Endothelial cell of umbilical vein (primary cell): Measurements from ENCODE around the gene SPA17. TPM values are rescaled to one million over a fixed set of nuclear protein-coding genes. Genes with fewer than 3 reads are reported as not detected.

ENCODE experiments used
- BruUV-seq: library from RNA; stranded (reverse); fragments of 400-500 nt; replicated peaks from 2 replicates; lab custom pipeline; 2021; lab: Mats Ljungman, UMichigan
- CTCF ChIA-PET: fragments of 300-600, 350-600 bp; sonication (Branson Sonifier 250); formaldehyde crosslinking; loops from one replicate; lab custom pipeline; 2021; ENCODE audit warnings: antibody characterized with exemption, inconsistent platforms; lab: Charles Lee
- POLR2A ChIA-PET: fragments of 300-600, 350-600 bp; sonication (Branson Sonifier 250); formaldehyde crosslinking; loops from one replicate; lab custom pipeline; 2021; ENCODE audit warnings: antibody characterized with exemption, inconsistent platforms; lab: Charles Lee
- DNase-seq: peaks from one replicate; pipeline ENCODE4 v3.0.0-alpha.2; 2011; ENCODE audit warnings: low read depth, low spot score
- FAIRE-seq: peaks from 2 replicates; lab custom pipeline; 2011; peaks lifted over from hg19 to GRCh38; lab: Jason Lieb, UNC
- H2AFZ ChIP-seq: 2 replicates; pipeline ENCODE4 v1.6.0; 2012; ENCODE audit warnings: low read depth, low read length, control low read depth, inconsistent platforms
- H3K27ac ChIP-seq: 2 replicates; pipeline ENCODE4 v1.5.1; 2011; ENCODE audit warnings: low read depth, mild to moderate bottlenecking, control low read depth, low read length, moderate library complexity; ENCODE audit not compliant: insufficient read depth
- H3K27me3 ChIP-seq, 2 experiments: 2 replicates each; pipeline versions ENCODE4 v1.6.0 to v1.6.1; 2011; ENCODE audit warnings: low read length in 2 of 2, mixed read lengths in 1 of 2; ENCODE audit not compliant: control insufficient read depth in 2 of 2, insufficient read depth in 2 of 2
- H3K36me3 ChIP-seq, 2 experiments: 2 replicates in 1 of 2; 3 replicates in 1 of 2; pipeline ENCODE4 v1.5.1; 2011; ENCODE audit warnings: low read length in 2 of 2, mild to moderate bottlenecking in 1 of 2, moderate library complexity in 1 of 2; ENCODE audit not compliant: control insufficient read depth in 2 of 2, insufficient read depth in 2 of 2; ENCODE audit errors: extremely low read depth in 1 of 2
- H3K4me1 ChIP-seq: 3 replicates; pipeline ENCODE4 v1.5.1; 2011; ENCODE audit warnings: mild to moderate bottlenecking, low read length; ENCODE audit not compliant: control insufficient read depth, insufficient read depth; ENCODE audit errors: extremely low read depth
- H3K4me2 ChIP-seq: 2 replicates; pipeline ENCODE4 v1.6.1; 2011; ENCODE audit warnings: low read length, control low read depth, mixed read lengths; ENCODE audit not compliant: insufficient read depth
- H3K4me3 ChIP-seq, 3 experiments: fragments of 200-600 bp in 1 of 3; sonication (generic), shearing (Covaris generic) in 1 of 3; replicated peaks in 1 of 3; 2 replicates each; pipeline ENCODE4 v1.5.1; 2011 to 2016; ENCODE audit warnings: control low read depth in 3 of 3, low read length in 3 of 3, mild to moderate bottlenecking in 2 of 3, inconsistent platforms in 1 of 3, low read depth in 1 of 3, moderate library complexity in 1 of 3; ENCODE audit not compliant: insufficient read depth in 1 of 3
- H3K79me2 ChIP-seq: 2 replicates; pipeline ENCODE4 v1.6.0; 2012; ENCODE audit warnings: low read length, inconsistent platforms; ENCODE audit not compliant: control insufficient read depth, insufficient read depth
- H3K9ac ChIP-seq: replicated peaks from 2 replicates; pipeline ENCODE3; 2011; ENCODE audit warnings: low read length, control low read depth; ENCODE audit not compliant: insufficient read depth; ENCODE audit errors: extremely low read depth
- H3K9me1 ChIP-seq: replicated peaks from 3 replicates; pipeline ENCODE4 v1.6.0; 2011; ENCODE audit warnings: mild to moderate bottlenecking, low read length; ENCODE audit not compliant: control insufficient read depth, insufficient read depth; ENCODE audit errors: extremely low read depth
- H3K9me3 ChIP-seq: replicated peaks from 2 replicates; pipeline ENCODE4 v1.5.1; 2012; ENCODE audit warnings: low read length, inconsistent platforms; ENCODE audit not compliant: control insufficient read depth, insufficient read depth
- H4K20me1 ChIP-seq: replicated peaks from 2 replicates; pipeline ENCODE3; 2011; ENCODE audit warnings: mild to moderate bottlenecking, low read length; ENCODE audit not compliant: control insufficient read depth, insufficient read depth; ENCODE audit errors: extremely low read depth
- CTCF ChIP-seq, 2 donors: IDR thresholded peaks; 1 replicate in 1 of 2; 2 replicates in 1 of 2; pipeline ENCODE4 v1.5.1; 2011; ENCODE audit warnings: low read length in 2 of 2, mild to moderate bottlenecking in 2 of 2, moderate library complexity in 2 of 2, control low read depth in 1 of 2, inconsistent platforms in 1 of 2, low read depth in 1 of 2; ENCODE audit not compliant: insufficient read depth in 1 of 2; ENCODE audit errors: extremely low read depth in 1 of 2
- EZH2 ChIP-seq: IDR thresholded peaks from 2 replicates; pipeline ENCODE4 v1.6.1; 2012; ENCODE audit warnings: borderline replicate concordance, low read depth, mild to moderate bottlenecking, moderate library complexity, low read length, inconsistent platforms; ENCODE audit not compliant: severe bottlenecking
- FOS ChIP-seq: IDR thresholded peaks from 2 replicates; pipeline ENCODE4 v1.6.1; 2011; ENCODE audit warnings: mild to moderate bottlenecking, low read length, moderate library complexity, borderline replicate concordance; ENCODE audit not compliant: insufficient read depth
- GATA2 ChIP-seq: IDR thresholded peaks from 2 replicates; pipeline ENCODE4 v1.7.0; 2011; ENCODE audit warnings: low read depth, mild to moderate bottlenecking, moderate library complexity, mixed read lengths, low read length; ENCODE audit not compliant: insufficient read length, insufficient read depth
- JUN ChIP-seq: IDR thresholded peaks from 2 replicates; pipeline ENCODE4 v1.6.1; 2011; ENCODE audit warnings: borderline replicate concordance, low read depth; ENCODE audit not compliant: insufficient read length, insufficient read depth
- MAX ChIP-seq: IDR thresholded peaks from 2 replicates; pipeline ENCODE4 v1.6.1; 2011; ENCODE audit not compliant: insufficient read depth, insufficient read length
- MYC ChIP-seq: IDR thresholded peaks from one replicate; pipeline ENCODE4 v1.6.1; 2011; ENCODE audit warnings: mild to moderate bottlenecking, low read depth, low read length
- POLR2A ChIP-seq: IDR thresholded peaks from 2 replicates; pipeline ENCODE4 v1.6.1; 2012; ENCODE audit warnings: low read depth, mild to moderate bottlenecking, control low read depth, low read length
- POLR2AphosphoS5 ChIP-seq: IDR thresholded peaks from 2 replicates; pipeline ENCODE4 v1.6.1; 2012; ENCODE audit warnings: low read depth, mild to moderate bottlenecking, control low read depth, low read length, moderate library complexity; ENCODE audit not compliant: insufficient read depth
- dilution Hi-C: fragments of 300-500 bp; cut with MboI; formaldehyde crosslinking; loops from one replicate; pipeline ENCODE4 v1.15.0; 2019; ENCODE audit warnings: low sequenced_read_pairs; ENCODE audit not compliant: extremely low pct_ligation_motif_present
- intact Hi-C: fragments of 100-400 bp; cut with micrococcal nuclease; formaldehyde crosslinking; loops from one replicate; pipeline ENCODE4 v1.10.0; 2022
- polyA plus RNA-seq, 4 experiments: library from polyadenylated mRNA; depleted of rRNA in 3 of 4; stranded (reverse) in 3 of 4; unstranded in 1 of 4; fragments of >200 nt; gene quantifications; 2 replicates each; pipeline versions ENCODE4 v1.2.1 to v1.2.3, GENCODE V29; 2011 to 2012; ENCODE audit warnings: missing spikeins in 1 of 4
- total RNA-seq: library from RNA; stranded (reverse); gene quantifications from 2 replicates; pipeline ENCODE4 v1.2.3, GENCODE V29; 2021

Gene SPA17
- total and polyA plus RNA-seq, 2 donors (not counting 3 experiments of a cell fraction or from before 2014, with no cell fraction given), result 3.9 to 4.7 TPM

GRCh38 chr11:124672536-124673215 lies 1.0 kb upstream of the SPA17 start:
- Histone ChIP-seq H3K9ac (peak overlapping the region; percentile 80), H3K4me2 (peak overlapping the region; percentile 84), H3K27ac (no peak overlapping the region), H4K20me1 (no peaks in the 10 kb centered on the region), H3K4me3 (peak overlapping the region; percentile 65 to 95 (median 65)), H3K36me3 (no peaks in the 10 kb centered on the region), H3K9me3 (no peaks in the 10 kb centered on the region), H3K27me3 (no peaks in the 10 kb centered on the region), H2AFZ (no peak overlapping the region), H3K79me2 (no peaks in the 10 kb centered on the region), H3K9me1 (no peaks in the 10 kb centered on the region), H3K4me1 (peaks cover 26% of the 10 kb centered on the region)
- POLR2A ChIA-PET, result interaction anchor here (0.7 to 1.6 kb wide), 4 partner anchors 74 to 164 kb away, joined by 3 to 6 read pairs (median 3); no protein-coding TSS in a partner anchor
- intact Hi-C loops, result loop anchor here (1.0 to 2.0 kb wide), 8 partner anchors 46 to 165 kb away; partner anchors contain the start of gene MSANTD2
- CTCF ChIA-PET, result interaction anchor here (1.0 to 8.9 kb wide), 8 partner anchors 72 to 164 kb away, joined by 4 to 267 read pairs (median 8); partner anchors contain the start of gene NRGN
- DNase-seq, result no peak
- dilution Hi-C loops, result no loop called here
- FAIRE-seq, result peak; percentile 56
- no TSS peak for BruUV-seq
- no peak for TF ChIP-seq JUN
- no peak for TF ChIP-seq MAX
- TF ChIP-seq POLR2A, result no peak
- no peak for TF ChIP-seq POLR2AphosphoS5
- no peak for TF ChIP-seq MYC

GRCh38 chr11:124674168-124674517 lies 439 bp downstream of the SPA17 start:
- dilution Hi-C loops, result no loop called here
- Histone ChIP-seq H3K4me2 (peak overlapping the region; percentile 54), H4K20me1 (no peaks in the 10 kb centered on the region), H3K4me3 (peak overlapping the region; percentile 7 to 95 (median 38)), H3K27me3 (no peaks in the 10 kb centered on the region), H3K9me3 (no peaks in the 10 kb centered on the region), H3K36me3 (no peaks in the 10 kb centered on the region), H3K27ac (peak overlapping the region; percentile 63), H2AFZ (peak overlapping the region; percentile 37), H3K9me1 (no peaks in the 10 kb centered on the region), H3K4me1 (peaks cover 26% of the 10 kb centered on the region), H3K79me2 (no peaks in the 10 kb centered on the region), H3K9ac (peak overlapping the region; percentile 75)
- TF ChIP-seq EZH2, result no peak
- TF ChIP-seq GATA2, result no peak
- TF ChIP-seq MAX, result no peak
- TF ChIP-seq JUN, result no peak
- TF ChIP-seq POLR2AphosphoS5, result no peak
- no peak for TF ChIP-seq MYC
- no peak for TF ChIP-seq FOS
- no peak for TF ChIP-seq CTCF (IDR thresholded peaks at IDR 0.05; ENCODE audit: extremely low read depth in 1 of 2, insufficient read depth in 1 of 2, low read depth in 1 of 2, low read length in 2 of 2)
- TF ChIP-seq POLR2A, result no peak
- DNase-seq (no peak), FAIRE-seq (peak; percentile 12)
- intact Hi-C loops, result no loop called here
- TSS peak; percentile 81 for BruUV-seq
- ChIA-PET CTCF (interaction anchor here (0.7 to 8.9 kb wide), 11 partner anchors 10 to 193 kb away, joined by 3 to 267 read pairs (median 6); partner anchors contain the start of gene NRGN), POLR2A (interaction anchor here (1.0 to 1.6 kb wide), 2 partner anchors 66 to 73 kb away, joined by 4 to 6 read pairs; partner anchors contain the start of gene NRGN)
